Right atrium auricular region (tissue), 2 donors: ENCODE data around the gene LRRC18. TPM values are rescaled to one million over a fixed set of nuclear protein-coding genes. Genes with fewer than 3 reads are reported as not detected.

ENCODE experiments used
- DNase-seq: peaks from one replicate; pipeline ENCODE4 v3.0.0-alpha.2; 2019; ENCODE audit warnings: low spot score
- H3K27ac ChIP-seq, 2 donors: fragments of 200-600 bp; sonication (generic); 1 replicate in 1 of 2; 2 replicates in 1 of 2; pipeline ENCODE4 v1.5.1; 2016 to 2019
- H3K27me3 ChIP-seq, 2 donors: fragments of 200-600 bp; sonication (generic); one replicate each; pipeline versions ENCODE4 v1.5.1 to v1.6.0; 2017 to 2019
- H3K36me3 ChIP-seq: fragments of 200-600 bp; sonication (generic); one replicate; pipeline ENCODE4 v1.5.1; 2016
- H3K4me1 ChIP-seq, 2 donors: fragments of 200-600 bp; sonication (generic); one replicate each; pipeline versions ENCODE4 v1.5.1 to v1.6.0; 2017 to 2019
- H3K4me3 ChIP-seq, 2 donors: fragments of 200-600 bp; sonication (generic); 1 replicate in 1 of 2; 2 replicates in 1 of 2; pipeline ENCODE4 v1.5.1; 2017 to 2019; ENCODE audit warnings: mild to moderate bottlenecking in 1 of 2, moderate library complexity in 1 of 2
- H3K9me3 ChIP-seq, 2 donors: fragments of 200-600 bp; sonication (generic); one replicate each; pipeline ENCODE4 v1.5.1; 2019
- total RNA-seq, 2 donors: library from RNA; depleted of rRNA; stranded (reverse); fragments of >200 nt; gene quantifications; one replicate each; pipeline ENCODE4 v1.1.0, GENCODE V29; 2016
- TF ChIP-seq, protein P1 (sequence below), 2 donors: fragments of 200-600 bp; sonication (generic); IDR thresholded peaks; one replicate each; pipeline ENCODE4 v1.5.1; 2019; ENCODE audit warnings: antibody characterized with exemption in 2 of 2

The LRRC18 gene
- total RNA-seq, 2 donors from 2014 or later: not detected

DNA sequence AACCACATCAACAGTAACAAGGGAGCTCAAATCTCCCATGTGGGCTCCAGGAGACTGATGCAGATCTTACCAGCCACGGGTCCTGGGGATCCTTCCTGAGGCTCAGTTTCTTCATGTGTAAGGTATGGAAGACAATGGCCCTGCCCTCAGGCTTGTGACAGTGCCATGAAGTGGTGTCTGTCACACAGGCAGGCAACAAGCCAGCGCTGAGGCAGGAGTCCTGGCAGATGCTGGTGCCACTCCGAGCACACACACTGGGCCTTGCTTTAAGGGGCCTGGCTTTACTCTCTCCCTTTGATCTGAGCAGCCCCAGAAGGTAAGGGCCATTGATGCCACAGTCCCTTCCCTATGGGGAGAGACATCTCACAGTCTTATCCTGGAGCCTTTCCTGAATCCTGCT lies 28.4 kb upstream of the LRRC18 start:
- DNase-seq: no peak

DNA sequence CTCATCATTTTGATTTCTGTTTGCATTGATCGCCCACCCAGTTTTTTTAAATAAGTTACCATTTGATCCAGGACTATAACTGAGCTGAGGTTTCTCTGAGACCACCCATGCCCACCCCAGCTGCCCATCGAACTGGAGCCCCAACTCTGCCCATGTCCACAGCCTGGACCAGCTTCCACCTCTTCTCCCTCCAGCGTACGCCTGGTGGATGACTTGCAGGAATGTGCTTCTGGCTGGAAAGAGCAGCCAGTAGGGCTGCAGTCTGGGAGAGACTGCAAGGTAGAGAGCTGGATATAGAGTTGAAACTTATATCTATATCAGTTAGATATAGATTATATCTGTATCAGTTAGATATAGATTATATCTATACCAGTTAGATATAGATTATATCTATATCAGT lies 25.8 kb upstream of the LRRC18 start:
- no peak overlapping the region for H3K4me3 ChIP-seq
- no peak overlapping the region for H3K27ac ChIP-seq
- H3K4me1 ChIP-seq: no peaks in the 10 kb centered on the region
- no peaks in the 10 kb centered on the region for H3K9me3 ChIP-seq
- DNase-seq: no peak
- no peaks in the 10 kb centered on the region for H3K36me3 ChIP-seq
- TF ChIP-seq, protein P1, sequence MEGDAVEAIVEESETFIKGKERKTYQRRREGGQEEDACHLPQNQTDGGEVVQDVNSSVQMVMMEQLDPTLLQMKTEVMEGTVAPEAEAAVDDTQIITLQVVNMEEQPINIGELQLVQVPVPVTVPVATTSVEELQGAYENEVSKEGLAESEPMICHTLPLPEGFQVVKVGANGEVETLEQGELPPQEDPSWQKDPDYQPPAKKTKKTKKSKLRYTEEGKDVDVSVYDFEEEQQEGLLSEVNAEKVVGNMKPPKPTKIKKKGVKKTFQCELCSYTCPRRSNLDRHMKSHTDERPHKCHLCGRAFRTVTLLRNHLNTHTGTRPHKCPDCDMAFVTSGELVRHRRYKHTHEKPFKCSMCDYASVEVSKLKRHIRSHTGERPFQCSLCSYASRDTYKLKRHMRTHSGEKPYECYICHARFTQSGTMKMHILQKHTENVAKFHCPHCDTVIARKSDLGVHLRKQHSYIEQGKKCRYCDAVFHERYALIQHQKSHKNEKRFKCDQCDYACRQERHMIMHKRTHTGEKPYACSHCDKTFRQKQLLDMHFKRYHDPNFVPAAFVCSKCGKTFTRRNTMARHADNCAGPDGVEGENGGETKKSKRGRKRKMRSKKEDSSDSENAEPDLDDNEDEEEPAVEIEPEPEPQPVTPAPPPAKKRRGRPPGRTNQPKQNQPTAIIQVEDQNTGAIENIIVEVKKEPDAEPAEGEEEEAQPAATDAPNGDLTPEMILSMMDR (IDR thresholded peaks at IDR 0.05): no peak
- no peaks in the 10 kb centered on the region for H3K27me3 ChIP-seq

More for the DNA sequence above, 28.4 kb upstream of the LRRC18 start:
- TF ChIP-seq, protein P1 (IDR thresholded peaks at IDR 0.05): no peak
- Histone ChIP-seq H3K27me3 (no peaks in the 10 kb centered on the region), H3K9me3 (no peaks in the 10 kb centered on the region), H3K27ac (no peak overlapping the region), H3K4me1 (no peaks in the 10 kb centered on the region), H3K4me3 (no peak overlapping the region), H3K36me3 (no peaks in the 10 kb centered on the region)

DNA sequence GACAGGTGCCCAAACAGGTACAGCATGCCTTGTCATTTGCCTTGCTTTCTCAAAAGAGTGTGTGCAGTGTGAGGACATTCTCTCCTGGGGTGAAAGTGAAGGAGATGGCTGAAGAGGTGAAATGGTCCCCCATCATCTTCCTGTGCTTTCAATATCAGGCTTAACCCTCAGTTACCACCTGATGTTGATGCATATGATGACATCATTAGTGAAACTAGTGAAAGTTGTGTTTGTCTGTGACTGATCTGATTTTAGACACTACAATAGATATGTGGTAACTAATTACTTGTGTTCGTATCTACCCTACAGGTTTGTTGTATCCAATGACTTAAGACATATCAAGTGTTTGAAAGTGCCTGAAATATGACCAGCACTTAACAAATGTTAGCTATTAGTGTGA lies 24.4 kb upstream of the LRRC18 start:
- Histone ChIP-seq H3K27me3 (no peaks in the 10 kb centered on the region), H3K9me3 (no peaks in the 10 kb centered on the region), H3K4me3 (no peak overlapping the region), H3K4me1 (no peaks in the 10 kb centered on the region), H3K36me3 (no peaks in the 10 kb centered on the region), H3K27ac (no peak overlapping the region)
- TF ChIP-seq, protein P1 (IDR thresholded peaks at IDR 0.05): no peak
- DNase-seq: no peak

DNA sequence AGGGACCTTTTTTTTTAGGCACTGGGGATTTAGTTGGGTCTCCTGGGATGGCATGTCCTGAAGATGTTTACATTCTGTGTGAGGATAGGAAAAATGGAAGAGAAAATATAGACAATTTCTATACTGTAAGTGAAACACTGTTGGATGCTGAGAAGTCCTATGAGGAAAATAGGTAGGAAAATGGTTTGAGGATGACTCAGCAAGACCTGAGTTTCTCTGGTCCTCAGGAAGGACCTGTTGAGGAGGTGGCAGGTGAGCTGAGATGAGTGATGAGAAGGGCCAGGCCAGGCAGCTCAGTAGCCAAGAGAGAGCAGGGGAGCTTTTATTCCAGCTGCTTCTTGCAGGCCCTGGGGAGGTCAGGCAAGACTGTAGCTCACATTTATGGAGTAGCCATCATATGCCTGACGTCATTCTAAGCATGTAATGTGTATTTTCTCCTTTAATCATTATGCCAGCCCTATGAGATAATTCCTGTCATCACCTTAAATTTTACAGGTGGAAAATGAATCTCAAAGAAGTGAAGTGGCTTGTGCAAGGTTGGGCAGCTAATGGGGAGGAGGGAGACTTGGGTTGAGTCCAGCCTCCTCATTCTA lies 19.1 kb upstream of the LRRC18 start:
- H3K27me3 ChIP-seq: no peaks in the 10 kb centered on the region
- H3K4me1 ChIP-seq: no peaks in the 10 kb centered on the region
- no peak overlapping the region for H3K4me3 ChIP-seq
- DNase-seq: no peak
- TF ChIP-seq, protein P1 (IDR thresholded peaks at IDR 0.05): no peak
- H3K27ac ChIP-seq: no peak overlapping the region
- no peaks in the 10 kb centered on the region for H3K9me3 ChIP-seq
- H3K36me3 ChIP-seq: no peaks in the 10 kb centered on the region

DNA sequence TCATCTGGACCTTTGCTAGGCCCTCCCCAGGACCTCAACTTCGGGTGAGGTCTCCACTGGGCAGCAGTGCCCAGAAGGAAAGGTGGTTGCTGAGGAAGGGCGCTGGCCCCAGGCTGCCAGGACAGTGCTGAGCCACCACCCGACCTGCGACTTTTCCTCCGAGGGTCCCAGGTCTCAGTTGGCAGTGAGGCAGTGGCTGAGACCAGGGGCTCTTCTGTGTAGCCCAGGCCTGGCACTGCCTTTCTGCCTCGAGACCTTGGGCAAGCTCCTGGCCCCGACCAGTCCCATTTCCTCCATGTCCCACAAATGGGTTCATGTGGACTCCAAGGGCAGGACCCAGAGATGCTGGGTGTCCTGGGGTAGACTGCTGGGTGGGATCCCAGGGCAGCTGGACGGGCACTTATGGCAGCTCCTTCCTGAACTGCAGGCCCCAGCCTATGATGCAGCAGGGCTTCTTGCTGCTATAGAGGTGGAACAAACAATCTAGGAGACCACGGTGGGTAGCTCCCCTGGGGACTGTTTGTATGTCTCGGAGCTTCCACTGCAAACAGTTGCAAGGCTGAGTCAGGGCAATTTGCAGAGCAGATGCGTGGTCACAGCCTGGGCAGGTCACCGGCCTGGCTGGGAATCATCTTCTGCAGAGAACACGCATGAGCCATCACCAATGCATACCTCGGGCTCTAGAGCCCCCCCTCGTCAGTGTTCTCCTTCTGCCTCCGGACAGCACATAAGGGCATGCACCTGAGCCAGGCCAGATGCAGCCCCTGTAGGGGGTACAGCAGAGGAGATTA lies 17.9 kb upstream of the LRRC18 start:
- Histone ChIP-seq H3K36me3 (no peaks in the 10 kb centered on the region), H3K9me3 (no peaks in the 10 kb centered on the region), H3K27ac (no peak overlapping the region), H3K4me3 (no peak overlapping the region), H3K27me3 (no peaks in the 10 kb centered on the region), H3K4me1 (no peaks in the 10 kb centered on the region)
- TF ChIP-seq, protein P1 (IDR thresholded peaks at IDR 0.05): no peak
- no peak for DNase-seq
